Sigmoid colon (tissue), 4 donors: ENCODE results near the gene CYP2C9.
"Not testable (repeated sequence)": the region's sequence is repeated elsewhere in the genome, so short reads cannot be mapped to it uniquely, and the experiment has no call there.

Experiments used
- CTCF ChIP-seq, 4 experiments: fragments of 450-650 bp in 3 of 4; fragments of 200-600 bp in 1 of 4; IDR thresholded peaks; one replicate each; pipeline ENCODE4 v1.5.1; 2016 to 2019; ENCODE audit warnings: antibody characterized with exemption in 4 of 4, mild to moderate bottlenecking in 3 of 4, moderate library complexity in 2 of 4
- POLR2AphosphoS5 ChIP-seq, 4 donors: sonication (generic); formaldehyde crosslinking; IDR thresholded peaks; one replicate each; pipeline ENCODE4 v1.6.1; 2017; ENCODE audit warnings: antibody characterized with exemption in 4 of 4

GRCh38 chr10:94943432-94944103 lies 5.1 kb downstream of the CYP2C9 start:
- not testable (repeated sequence) for TF ChIP-seq CTCF, POLR2AphosphoS5 (IDR thresholded peaks at IDR 0.05)
